GM12875 (cell line): ENCODE data around the gene RBMS2.
A peak's percentile ranks its signal among the peaks of the same experiment; 100 is the strongest.

Experiments used
- H3K4me3 ChIP-seq: one replicate; pipeline ENCODE4 v1.5.1; 2011; ENCODE audit warnings: low read depth, low read length, control low read depth
- CTCF ChIP-seq: IDR thresholded peaks from 2 replicates; pipeline ENCODE4 v1.5.1; 2011; ENCODE audit warnings: low read depth, mild to moderate bottlenecking, control low read depth, inconsistent platforms, low read length, moderate library complexity, borderline replicate concordance; ENCODE audit not compliant: insufficient read depth

Gene RBMS2

GRCh38 chr12:56632701-56633467 lies 111.3 kb downstream of the RBMS2 start:
- peak overlapping the region; percentile 40 for H3K4me3 ChIP-seq
- TF ChIP-seq CTCF: no peak

GRCh38 chr12:56633468-56634241 lies 112.0 kb downstream of the RBMS2 start:
- no peak for TF ChIP-seq CTCF
- peak overlapping the region; percentile 84 for H3K4me3 ChIP-seq

- TF ChIP-seq CTCF: no peak
Observed at GRCh38 chr12:56634242-56634836, 112.7 kb downstream of the RBMS2 start.

GRCh38 chr12:56634837-56635791 lies 113.5 kb downstream of the RBMS2 start:
- peak; percentile 42; the same call in 1 of the 2 replicates for TF ChIP-seq CTCF

More at GRCh38 chr12:56634242-56634836, 112.7 kb downstream of the RBMS2 start:
- H3K4me3 ChIP-seq: peak overlapping the region; percentile 84

GRCh38 chr12:56635806-56636674 lies 114.4 kb downstream of the RBMS2 start:
- H3K4me3 ChIP-seq: peak overlapping the region; percentile 84
- no peak for TF ChIP-seq CTCF

More at GRCh38 chr12:56634837-56635791, 113.5 kb downstream of the RBMS2 start:
- H3K4me3 ChIP-seq: peak overlapping the region; percentile 84
